Measurements from ENCODE around the gene TRIP10. TPM values are rescaled to one million over a fixed set of nuclear protein-coding genes. Genes with fewer than 3 reads are reported as not detected.
"Not testable (repeated sequence)": the region's sequence is repeated elsewhere in the genome, so short reads cannot be mapped to it uniquely, and the experiment has no call there.

The TRIP10 gene
- polyA plus RNA-seq, 12 donors, result 39.5 to 83.4 (median 57.9) TPM; not detected in 1

DNA sequence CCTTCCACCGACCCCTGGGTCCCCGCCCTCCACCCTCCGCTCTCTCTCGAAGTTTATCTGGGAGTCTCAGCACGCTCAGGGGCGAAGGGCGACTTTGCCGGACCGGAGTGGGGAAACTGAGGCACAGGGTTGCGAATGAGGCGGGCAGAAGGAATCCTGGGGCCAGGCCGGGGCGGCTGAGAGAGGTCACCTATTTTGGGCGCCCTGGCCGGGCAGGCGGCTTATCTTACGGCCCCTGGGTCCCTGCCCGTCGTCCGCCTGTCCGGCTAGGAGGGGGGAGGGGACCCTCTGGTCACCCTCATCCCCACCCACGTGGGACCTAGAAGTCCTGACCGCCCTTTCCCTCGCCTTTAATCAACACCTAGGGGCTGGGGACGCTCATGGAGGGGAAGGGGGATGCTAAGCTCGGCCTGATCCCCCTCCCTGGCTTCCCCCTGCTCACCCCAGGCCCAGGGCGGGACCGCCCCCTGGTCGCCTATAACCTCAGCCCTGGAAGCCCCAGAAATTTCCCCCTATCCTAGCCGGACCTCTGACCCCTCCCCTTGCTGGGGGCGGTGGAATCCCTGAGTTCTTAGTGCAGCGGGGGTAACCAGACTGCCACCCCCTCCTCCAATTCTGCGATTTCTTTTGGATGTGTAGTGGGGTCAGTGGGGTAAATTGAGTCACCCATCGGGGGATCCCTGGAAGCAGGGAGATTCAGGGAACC is 556 bp downstream of the TRIP10 start:
- DNase-seq, result peak; percentile 42

DNA sequence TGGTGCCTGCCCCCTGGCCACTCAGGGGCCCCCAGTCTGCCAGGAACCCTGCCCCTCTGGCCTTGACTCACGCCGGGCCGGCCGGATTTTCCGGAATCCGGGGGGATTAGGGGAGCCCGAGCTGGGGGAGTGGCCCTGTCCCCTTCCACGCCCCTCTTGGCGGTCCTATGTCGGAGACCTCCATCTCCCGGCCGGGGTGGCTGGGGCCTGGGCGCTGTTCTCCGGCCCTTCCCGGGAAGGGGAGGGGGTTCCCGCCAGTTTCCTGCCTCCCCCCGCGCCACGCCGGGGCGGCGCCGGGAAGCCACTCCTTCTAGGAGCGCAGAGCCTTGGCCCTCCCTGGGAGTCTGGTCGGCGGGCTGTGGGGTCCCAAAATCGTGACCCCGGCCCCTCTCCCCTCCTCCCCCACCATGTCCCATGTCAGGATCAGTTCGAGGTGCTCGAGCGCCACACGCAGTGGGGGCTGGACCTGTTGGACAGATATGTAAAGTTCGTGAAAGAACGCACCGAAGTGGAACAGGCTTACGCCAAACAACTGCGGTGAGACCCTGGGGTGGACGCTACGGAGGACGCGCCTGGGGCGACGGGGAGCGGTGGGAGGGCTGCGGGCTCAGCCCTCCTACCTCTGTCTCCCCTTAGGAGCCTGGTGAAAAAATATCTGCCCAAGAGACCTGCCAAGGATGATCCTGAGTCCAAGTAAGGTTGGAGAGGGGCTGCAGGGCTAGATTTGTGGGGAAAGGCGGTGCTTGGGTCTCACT is 1.3 kb downstream of the TRIP10 start:
- DNase-seq, result peak; percentile 69

DNA sequence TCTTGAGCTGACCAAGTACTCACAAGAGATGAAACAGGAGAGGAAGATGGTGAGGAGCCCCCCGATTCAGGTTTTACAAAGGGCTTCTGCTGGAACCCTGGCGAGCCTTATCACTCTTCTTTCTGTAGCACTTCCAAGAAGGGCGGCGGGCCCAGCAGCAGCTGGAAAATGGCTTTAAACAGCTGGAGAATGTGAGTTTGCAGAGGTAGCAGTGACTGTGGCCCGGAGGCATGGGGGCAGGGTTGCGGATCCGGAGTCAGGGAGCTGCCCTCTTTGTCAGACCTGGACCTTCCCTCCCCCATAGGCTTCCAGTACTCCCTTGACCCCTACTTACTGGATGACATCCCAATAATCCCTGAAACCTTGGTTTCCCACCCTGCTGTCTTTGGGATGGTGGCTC is 3.6 kb downstream of the TRIP10 start:
- DNase-seq, result no peak

DNA sequence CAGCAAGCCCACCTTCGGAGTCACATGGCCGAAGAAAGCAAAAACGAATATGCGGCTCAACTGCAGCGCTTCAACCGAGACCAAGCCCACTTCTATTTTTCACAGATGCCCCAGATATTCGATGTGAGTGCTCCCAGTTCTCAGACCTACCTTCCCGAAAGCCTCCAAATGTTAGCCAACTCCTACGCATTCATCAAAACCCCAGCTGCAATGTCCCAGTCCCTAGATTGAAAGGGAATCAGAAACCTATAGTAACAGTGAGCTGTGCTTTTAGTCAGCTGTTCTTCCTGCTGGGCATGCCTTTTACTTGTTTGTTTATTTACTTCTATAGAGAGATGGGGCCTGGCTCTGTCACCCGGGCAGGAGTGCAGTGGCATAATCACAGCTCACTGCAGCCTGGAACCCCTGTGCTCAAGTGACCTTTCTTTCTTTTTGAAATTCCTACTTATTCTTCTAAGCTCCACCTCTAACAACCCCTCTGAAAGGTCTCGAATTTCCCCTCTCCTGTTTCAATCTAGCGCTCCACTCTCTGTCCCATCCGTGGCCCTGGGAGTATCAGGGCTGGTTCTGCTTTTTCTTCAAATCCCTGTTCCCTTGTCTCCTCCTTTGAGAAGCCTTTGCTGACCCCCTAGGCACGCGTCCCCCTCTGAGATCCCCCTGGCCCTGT is 4.4 kb downstream of the TRIP10 start:
- DNase-seq, result no peak

DNA sequence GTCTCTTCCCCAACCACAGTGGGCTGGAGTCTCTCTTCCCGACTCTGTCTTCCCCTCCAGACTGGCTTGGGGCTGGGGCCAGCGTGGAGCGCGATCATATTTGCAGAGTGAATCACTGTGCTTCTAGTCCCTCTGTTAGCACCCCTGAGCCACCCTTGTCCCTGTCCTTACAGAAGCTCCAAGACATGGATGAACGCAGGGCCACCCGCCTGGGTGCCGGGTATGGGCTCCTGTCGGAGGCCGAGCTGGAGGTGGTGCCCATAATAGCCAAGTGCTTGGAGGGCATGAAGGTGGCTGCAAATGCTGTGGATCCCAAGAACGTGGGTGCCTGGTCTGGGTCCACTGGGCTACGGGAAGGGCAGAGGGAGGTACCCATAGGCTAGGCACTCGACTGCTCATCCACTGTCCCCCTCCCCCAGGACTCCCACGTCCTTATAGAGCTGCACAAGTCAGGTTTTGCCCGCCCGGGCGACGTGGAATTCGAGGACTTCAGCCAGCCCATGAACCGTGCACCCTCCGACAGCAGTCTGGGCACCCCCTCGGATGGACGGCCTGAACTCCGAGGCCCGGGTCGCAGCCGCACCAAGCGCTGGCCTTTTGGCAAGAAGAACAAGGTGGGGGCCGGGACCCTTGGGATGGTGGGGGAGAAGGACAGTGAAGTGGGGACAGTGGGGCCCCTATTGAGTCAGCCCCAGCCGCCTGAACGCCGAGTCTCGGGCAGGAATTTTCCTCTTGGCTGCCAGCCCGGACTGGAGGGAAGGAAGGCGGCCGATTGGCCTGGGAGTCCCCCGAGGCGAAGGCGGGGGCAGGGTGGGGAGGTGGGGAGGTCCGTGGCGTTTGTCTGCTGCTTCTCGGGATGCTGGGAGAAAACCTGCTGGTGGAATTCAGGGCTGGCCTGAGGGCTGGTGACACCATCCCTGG is 5.2 kb downstream of the TRIP10 start:
- DNase-seq, result peak; percentile 93

DNA sequence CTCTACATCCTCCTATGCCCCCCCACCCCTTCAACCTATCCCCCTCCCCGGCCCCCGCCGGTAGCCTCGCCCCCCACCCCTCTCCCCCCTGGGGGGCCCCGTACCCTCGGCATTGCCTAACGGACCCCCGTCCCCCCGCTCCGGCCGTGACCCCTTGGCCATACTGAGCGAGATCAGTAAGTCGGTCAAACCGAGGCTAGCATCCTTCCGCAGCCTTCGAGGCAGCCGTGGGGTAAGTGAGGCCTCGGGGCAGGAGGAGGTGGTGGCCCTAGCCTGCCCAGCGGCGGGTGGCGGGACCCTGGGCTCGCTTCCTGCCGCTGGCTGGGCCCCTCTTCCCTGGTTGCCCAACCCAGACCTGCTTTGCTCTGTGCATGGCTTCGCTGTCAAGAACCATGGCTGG is 6.5 kb downstream of the TRIP10 start:
- DNase-seq, result no peak

DNA sequence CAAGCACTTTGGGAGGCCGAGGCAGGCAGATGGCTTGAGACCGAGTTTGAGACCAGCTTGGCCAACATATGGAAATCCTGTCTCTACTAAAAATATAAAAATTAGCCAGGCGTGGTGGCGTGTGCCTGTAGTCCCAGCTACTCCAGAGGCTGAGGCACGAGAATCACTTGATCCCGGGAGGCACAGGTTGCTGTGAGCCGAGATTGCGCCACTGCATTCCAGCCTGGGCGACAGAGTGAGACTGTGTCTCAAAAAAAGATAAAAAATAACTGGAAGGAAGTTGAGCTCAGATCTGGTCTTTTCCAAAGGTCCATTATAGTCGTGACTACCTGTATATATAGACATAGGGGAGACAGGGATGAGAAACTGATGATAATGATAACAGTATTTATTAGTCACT is 9.1 kb downstream of the TRIP10 start:
- DNase-seq, result not testable (repeated sequence)

DNA sequence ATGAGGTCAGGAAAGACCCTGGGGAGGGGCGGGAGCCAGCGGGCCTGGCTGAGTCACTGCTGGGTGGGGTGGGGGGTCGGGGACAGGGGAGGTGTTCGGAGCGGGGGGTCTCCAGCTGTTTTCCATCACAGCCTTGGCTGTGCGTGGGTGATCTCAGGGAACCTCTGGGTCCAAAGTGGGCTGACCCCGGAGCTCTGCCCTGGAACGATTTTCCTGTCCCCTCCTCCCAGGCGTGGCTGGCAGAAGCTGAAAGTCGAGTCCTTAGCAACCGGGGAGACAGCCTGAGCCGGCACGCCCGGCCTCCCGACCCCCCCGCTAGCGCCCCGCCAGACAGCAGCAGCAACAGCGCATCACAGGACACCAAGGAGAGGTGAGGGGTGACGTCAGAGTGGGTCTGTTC is 10.6 kb downstream of the TRIP10 start:
- peak; percentile 73 for DNase-seq

DNA sequence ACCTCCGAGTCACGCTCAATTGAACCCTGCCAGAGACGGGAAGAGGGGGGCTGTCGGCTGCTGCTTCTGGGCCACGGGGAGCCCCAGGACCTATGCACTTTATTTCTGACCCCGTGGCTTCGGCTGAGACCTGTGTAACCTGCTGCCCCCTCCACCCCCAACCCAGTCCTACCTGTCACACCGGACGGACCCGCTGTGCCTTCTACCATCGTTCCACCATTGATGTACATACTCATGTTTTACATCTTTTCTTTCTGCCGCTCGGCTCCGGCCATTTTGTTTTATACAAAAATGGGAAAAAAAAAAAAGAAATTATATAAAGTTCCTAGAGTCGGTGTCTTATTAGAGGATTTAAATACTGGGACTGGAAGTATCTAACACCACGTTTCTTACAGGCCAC is 11.7 kb downstream of the TRIP10 start:
- DNase-seq, result no peak

DNA sequence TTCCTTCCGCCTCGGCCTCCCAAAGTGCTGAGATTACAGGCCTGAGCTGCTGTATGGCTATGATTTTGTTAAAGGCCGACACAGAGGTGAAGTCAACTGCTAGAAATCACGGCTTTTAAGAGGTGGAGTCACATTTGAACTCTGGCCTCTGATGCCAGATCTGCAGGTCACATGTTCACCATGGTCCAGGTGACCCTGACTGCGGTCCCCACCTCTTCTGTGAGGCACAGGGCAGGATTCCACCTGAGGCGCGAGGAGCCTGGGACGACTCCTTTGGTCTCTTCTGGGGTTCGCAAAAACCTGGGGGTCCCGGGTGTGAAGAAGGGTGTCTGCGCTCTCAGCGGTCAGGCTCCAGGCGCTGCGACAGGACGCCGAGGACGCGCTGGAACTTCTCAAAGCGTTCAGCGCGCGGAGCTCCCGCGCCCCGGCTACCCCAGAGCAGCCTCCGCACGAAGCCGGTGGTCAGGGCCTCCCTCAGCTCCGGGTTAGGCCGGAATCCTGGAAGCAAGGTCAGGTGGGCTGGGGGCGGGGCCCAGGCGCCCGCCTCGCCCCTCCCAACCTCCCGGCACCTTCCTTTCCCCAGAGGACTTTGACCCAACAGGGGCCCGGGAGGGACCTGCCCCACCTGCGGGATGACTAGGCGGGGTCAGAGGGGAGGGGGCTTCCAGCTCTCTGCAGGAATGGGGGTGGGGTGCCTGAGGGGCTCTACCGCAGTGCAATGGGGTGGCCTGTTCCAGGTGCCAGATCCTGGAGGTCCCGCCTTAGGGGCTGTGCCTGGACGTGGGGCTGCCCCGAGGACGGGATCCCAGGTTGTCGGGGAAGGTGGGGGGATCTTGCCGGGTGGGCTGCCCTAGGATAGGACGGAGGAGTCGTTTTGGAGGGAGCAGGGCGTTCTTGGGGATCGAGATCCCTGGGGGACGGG is 13.0 kb downstream of the TRIP10 start:
- DNase-seq, result no peak

DNA sequence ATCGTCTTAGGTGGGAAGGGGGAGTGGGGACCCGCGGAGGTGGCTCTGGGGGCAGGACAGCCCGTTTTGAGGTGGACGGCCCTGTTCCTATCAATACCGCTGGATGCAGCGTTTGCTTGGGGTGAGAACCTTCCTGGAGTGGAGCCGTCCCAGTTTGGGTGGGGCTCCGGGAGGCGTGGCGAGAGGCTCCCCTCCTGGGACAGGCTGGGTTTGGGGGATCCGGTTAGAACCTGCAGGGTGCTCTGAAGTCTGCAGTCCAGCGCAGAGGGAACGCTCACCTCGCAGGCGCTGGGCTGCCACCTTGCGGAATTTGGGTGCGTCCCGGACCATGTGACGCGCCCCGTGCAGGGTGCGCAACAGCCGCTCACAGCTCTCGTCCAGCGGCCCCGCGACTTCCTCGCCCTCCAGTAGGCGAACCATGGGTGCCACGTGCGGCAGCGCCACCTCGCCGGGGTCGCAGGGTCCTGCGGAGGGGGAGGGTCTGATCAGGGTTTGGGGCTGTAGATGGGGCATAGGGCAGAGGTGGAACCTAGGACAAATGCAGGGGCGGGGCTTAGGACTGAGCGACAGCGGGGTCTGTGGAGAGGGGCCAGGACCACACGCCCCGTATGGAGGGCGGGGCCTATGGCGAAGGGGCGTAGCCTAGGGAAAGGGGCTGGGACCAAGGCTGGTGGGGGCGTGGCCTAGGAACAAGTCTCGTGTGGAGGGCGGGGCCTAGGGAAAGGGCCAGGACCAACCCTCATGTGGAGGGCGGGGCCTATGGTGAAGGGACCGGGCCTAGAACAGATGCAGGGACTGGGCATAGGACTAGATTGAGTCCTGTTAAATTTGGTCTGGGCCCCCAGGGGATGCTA is 13.9 kb downstream of the TRIP10 start:
- peak; percentile 46 for DNase-seq

DNA sequence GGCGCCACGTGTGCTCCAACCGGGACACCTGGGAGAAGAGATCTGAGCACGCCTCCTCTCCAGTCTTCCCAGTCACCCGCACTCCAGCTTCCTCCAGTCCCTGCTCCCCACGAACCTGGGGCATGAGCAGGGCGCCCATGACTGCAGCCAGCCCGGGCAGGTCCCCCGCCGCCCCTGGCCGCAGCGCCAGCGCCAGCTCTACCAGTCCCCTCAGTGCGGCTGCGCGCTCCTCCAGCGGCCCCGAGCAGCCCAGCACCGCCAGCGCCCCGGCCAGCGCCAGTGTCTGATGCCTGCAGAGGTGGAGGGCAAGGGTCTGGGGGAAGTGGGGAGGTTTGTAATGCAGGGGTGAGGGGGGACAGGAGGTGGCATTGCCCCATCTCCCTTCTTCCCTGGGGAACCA is 14.7 kb downstream of the TRIP10 start:
- no peak for DNase-seq

DNA sequence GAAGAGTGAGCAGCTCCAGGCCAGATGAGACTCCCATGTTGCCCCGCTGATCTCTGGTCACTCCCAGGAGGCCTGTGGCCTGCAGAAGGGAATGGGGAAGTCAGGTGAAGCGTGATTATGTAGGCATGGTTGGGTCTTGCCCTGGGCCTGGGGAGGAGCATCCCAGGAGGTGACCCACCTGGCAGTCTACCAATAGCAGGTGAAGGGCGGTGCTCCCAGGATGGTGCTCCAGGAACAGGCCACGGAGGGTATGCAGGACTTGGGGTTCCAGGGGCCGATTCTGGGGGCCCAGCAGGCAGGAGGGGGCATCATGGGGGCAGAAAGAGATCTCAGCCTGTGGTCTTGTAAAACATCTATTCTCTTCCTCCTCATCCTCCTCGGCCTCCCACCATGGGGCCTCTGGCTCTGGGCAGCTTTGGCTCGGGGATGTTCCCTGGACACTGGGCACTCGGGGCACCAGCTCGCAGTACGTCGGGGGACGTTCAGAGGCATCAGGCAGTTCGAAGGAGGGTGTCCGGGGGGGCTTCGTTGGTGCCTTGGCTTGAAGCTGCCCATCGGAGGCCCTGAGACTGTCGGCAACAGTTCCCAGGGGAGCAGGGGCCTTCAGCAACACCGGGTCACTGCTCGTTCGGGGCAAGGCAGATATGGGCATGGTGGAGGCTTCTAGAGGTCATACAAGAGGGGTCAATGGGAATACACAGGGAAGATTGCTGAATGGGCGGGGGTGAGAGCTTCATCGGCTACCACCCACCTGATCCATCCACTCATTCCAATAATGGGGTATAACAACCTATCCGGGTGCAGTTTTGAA is 15.4 kb downstream of the TRIP10 start:
- DNase-seq, result no peak

DNA sequence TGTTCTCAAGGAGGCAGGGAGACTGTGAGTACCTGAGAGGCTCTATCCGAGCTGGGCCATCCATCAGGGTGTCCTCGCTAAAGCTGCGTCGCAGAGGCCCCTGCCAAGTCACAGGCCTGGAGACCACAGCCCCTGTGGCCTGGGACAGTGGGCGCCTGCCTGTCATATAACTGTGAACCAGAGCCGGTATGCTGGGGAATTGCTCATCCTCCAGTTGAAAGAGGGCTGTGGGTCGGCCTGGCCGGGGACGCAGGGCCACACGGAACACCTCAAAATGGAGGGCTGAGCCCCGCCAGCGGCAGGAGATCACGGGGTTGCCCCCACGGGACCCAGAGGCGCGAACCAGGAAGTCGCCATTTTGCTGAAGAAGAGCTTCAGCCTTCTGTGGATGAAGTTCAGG is 21.1 kb downstream of the TRIP10 start:
- no peak for DNase-seq

DNA sequence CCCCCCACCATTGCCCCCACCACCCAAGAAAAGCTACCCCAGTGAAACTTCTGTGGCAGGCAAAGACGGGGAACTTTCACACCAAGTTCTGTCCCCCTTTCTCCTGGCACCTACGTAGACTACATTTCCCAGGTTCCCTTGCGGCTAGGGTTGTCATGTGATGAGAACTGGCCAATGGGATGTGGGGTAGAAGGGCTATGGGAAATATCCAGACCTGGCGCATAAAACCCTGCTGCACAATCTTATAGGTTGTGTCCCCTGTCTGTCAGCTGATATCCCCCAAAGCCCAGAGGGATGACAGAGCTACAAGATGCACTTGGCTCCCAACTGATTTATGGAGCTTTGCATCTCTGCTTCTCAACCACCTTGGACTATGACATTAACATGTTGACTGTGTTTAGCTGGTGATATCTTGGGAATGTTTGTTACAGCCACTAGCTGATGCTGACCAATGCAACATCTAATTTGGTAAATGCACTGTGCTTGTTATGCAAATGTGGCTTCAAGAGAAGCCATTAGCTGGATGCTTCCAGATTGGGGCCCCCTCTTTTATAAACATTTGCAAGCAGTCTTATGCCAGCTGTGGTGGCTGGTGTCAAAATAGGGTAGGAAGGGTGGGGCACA is 21.7 kb downstream of the TRIP10 start:
- DNase-seq, result no peak

DNA sequence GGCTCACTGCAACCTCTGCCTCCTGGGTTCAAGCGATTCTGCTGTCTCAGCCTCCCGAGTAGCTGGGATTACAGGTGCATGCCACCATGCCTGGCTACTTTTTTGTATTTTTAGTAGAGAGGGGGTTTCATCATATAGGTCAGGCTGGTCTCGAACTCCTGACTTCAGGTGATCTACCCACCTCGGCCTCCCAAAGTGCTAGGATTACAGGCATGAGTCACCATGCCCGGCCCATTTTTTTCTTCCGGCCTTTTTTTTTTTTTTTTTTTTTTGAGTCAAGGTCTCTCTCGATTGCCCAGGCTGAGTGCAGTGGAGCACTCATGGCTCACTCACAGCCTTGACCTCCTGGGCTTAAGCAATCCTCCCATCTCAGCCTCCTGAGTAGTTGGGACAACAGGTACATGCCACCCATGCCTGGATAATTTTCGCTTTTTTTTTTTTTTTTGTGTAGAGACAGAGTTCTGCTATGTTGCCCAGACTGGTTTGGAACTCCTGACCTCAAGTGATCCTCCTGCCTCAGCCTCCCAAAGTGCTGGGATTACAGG is 22.8 kb downstream of the TRIP10 start:
- DNase-seq, result not testable (repeated sequence)

DNA sequence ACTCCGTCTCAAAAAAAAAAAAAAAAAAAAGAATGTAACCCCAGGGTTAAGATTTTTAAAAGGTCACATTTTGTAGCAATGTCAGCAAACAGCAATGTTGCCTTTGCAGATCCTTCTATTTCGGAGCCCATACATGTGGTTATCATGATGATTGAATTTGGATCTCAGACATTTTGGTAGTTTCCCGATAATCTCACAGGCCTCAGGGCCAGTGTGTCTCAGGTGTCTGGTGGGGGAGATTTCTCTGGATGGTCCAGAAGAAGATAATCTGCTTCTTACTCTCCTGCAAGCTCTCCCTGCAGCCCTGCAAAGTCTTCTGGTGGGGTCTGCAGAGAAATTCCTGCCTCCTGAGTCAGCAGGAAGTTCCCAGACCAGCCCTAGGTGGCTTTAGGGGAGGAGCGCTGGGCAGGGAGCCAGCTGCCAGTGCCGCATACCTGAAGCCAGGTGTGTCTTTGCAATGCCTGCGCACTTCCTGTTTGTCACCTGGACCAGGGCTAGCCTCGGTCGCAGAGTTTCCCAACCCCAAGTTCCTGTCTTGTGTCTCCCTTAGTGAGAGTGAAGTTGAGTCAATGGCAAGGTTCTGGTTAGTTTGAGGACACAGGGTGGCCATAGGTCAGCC is 26.4 kb downstream of the TRIP10 start:
- DNase-seq, result no peak

Measured in muscle of arm (tissue), 12 donors.